ENCODE results near the gene CADM1.
A peak's percentile ranks its signal among the peaks of the same experiment; 100 is the strongest.

Gene CADM1

GRCh38 chr11:115504276-115505158 is at the start of gene CADM1:
Gene CADM1, minus strand, starts transcription at chr11:115504415.
- peaks cover 0 to 22% of the 10 kb centered on the region in 2 donors for H3K27me3 ChIP-seq (ENCODE audit: control insufficient read depth in 1 of 2, insufficient read depth in 2 of 2, low read length in 2 of 2)
- no peaks in the 10 kb centered on the region for H3K36me3 ChIP-seq (ENCODE audit: insufficient read depth, low read length)
- H3K4me3 ChIP-seq (ENCODE audit: low read depth in 1 of 2, low read length in 2 of 2): peak within 1 kb of the TSS; percentile 81 to 83
- H3K9me3 ChIP-seq (ENCODE audit: low read length): no peaks in the 10 kb centered on the region
- H3K27ac ChIP-seq (ENCODE audit: low read depth, low read length): peak within 1 kb of the TSS; percentile 84
- peaks cover 9% of the 10 kb centered on the region for H3K4me1 ChIP-seq (ENCODE audit: insufficient read depth, low read length)
- H3K9ac ChIP-seq (ENCODE audit: low read length): no peak within 1 kb of the TSS

DNA sequence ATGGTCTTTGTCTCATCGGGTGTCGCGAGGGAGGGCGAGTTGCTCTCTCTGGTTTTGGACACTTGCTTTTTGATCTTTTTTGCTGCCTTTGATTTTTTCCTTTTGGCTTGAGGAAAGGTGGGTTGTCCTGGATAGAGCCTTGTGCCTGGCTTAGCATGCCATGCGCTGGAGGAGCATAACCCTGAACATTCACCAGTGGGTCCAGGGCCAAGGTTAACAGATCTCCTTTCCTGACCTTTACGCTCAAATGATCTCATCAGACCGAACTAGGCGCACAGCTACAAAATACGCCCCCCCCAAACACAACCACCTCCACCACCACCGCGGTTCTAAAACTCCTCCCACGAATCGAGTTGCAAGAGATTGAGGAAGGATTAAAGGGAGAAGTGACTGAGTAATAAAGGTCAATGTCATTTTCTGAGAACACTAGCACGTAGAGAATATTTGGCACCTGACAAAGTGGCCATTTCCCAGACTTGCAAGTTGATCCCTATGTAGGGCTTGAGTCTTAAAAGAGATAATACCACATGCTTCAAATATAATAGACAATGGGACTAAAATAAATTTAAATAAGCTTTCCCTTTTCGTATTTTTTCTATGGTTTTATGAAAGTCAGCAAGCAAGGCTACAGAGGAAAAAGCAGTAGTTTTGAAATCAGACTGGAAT is 48.7 kb upstream of the CADM1 start:
- no peaks in the 10 kb centered on the region for H3K9me3 ChIP-seq (ENCODE audit: low read length)
- no peak overlapping the region for H3K4me3 ChIP-seq (ENCODE audit: low read depth in 1 of 2, low read length in 2 of 2)
- H3K9ac ChIP-seq (ENCODE audit: low read length): no peak overlapping the region
- no peaks in the 10 kb centered on the region for H3K27me3 ChIP-seq (ENCODE audit: control insufficient read depth in 1 of 2, insufficient read depth in 2 of 2, low read length in 2 of 2)
- no peaks in the 10 kb centered on the region for H3K36me3 ChIP-seq (ENCODE audit: insufficient read depth, low read length)
- H3K27ac ChIP-seq (ENCODE audit: low read depth, low read length): no peak overlapping the region
- no peaks in the 10 kb centered on the region for H3K4me1 ChIP-seq (ENCODE audit: insufficient read depth, low read length)

GRCh38 chr11:115552151-115552772 is 48.0 kb upstream of the CADM1 start:
- Histone ChIP-seq H3K27me3 (ENCODE audit: control insufficient read depth in 1 of 2, insufficient read depth in 2 of 2, low read length in 2 of 2) (no peaks in the 10 kb centered on the region), H3K9ac (ENCODE audit: low read length) (no peak overlapping the region), H3K4me1 (ENCODE audit: insufficient read depth, low read length) (no peaks in the 10 kb centered on the region), H3K4me3 (ENCODE audit: low read depth in 1 of 2, low read length in 2 of 2) (no peak overlapping the region), H3K9me3 (ENCODE audit: low read length) (no peaks in the 10 kb centered on the region), H3K27ac (ENCODE audit: low read depth, low read length) (no peak overlapping the region), H3K36me3 (ENCODE audit: insufficient read depth, low read length) (no peaks in the 10 kb centered on the region)

DNA sequence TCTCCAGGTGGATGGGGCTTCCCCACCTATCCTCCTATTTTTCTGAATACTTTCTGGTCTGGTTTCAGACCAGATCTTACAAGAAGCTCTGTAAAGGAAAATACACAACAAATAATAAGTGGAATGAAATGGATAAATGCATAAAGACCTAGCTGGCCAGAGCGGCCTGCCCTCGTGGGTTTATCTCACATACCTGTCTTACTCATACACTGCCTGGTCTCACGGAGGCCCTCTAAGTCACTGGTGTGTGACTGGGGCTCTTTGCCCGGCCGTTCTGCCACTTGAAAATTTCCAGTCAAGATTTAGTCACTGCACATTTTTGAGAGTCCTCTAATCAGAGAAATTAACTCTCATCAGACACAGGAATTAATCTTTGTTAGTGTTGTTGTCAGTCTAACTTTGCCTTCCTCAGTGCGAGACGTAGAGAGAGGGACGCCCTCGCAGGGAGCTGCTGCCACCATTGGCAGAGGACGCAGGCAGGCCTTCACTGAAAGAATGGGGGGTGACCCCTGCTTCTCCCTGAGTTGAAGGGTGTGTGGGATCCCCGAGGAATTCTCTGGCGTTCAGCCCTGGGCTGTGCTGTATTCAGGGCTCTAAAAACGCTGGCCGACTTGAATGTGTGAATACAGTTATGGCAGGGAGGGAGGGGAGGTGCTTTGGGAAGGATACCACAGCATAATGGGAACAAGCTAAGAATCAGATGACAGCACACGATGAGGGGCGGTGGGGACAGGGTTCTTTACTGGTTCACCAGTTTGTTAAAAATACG is 46.3 kb upstream of the CADM1 start:
- Histone ChIP-seq H3K4me3 (ENCODE audit: low read depth in 1 of 2, low read length in 2 of 2) (no peak overlapping the region), H3K9ac (ENCODE audit: low read length) (no peak overlapping the region), H3K36me3 (ENCODE audit: insufficient read depth, low read length) (no peaks in the 10 kb centered on the region), H3K27ac (ENCODE audit: low read depth, low read length) (no peak overlapping the region), H3K27me3 (ENCODE audit: control insufficient read depth in 1 of 2, insufficient read depth in 2 of 2, low read length in 2 of 2) (no peaks in the 10 kb centered on the region), H3K4me1 (ENCODE audit: insufficient read depth, low read length) (no peaks in the 10 kb centered on the region), H3K9me3 (ENCODE audit: low read length) (no peaks in the 10 kb centered on the region)

GRCh38 chr11:115548878-115549528 is 44.8 kb upstream of the CADM1 start:
- no peak overlapping the region for H3K27ac ChIP-seq (ENCODE audit: low read depth, low read length)
- no peaks in the 10 kb centered on the region for H3K4me1 ChIP-seq (ENCODE audit: insufficient read depth, low read length)
- H3K4me3 ChIP-seq (ENCODE audit: low read depth in 1 of 2, low read length in 2 of 2): no peak overlapping the region
- no peak overlapping the region for H3K9ac ChIP-seq (ENCODE audit: low read length)
- H3K27me3 ChIP-seq (ENCODE audit: control insufficient read depth in 1 of 2, insufficient read depth in 2 of 2, low read length in 2 of 2): no peaks in the 10 kb centered on the region
- no peaks in the 10 kb centered on the region for H3K9me3 ChIP-seq (ENCODE audit: low read length)
- H3K36me3 ChIP-seq (ENCODE audit: insufficient read depth, low read length): no peaks in the 10 kb centered on the region

DNA sequence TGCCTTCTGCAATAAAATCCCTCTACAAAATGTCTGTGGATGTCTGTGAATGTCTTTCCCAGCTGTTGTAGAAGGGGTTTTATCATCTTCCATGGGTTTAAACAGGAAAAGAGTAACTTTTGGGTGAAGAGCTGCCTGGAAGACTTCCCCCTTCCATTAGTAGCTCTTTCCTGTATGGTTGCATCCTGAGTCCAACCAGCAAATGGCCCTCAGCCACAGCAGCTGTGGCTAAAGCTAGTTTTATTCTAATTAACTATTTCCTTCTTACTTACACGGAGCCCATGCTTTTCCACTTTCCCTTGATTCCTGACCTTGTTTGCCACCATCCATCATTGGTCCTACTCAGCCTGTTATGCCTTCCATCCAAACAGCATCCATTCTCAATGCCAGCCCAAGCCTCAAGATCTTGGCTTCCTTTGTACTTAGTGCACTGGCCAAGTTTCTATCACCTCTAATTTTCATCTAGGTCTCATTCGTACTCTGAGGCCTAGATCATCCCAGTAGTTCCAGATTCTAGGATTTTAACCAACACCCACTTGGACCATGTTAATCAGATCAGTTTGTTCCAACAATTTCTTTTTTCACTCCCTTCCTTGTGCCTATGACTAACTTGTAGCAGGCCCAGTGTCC is 41.5 kb upstream of the CADM1 start:
- no peaks in the 10 kb centered on the region for H3K36me3 ChIP-seq (ENCODE audit: insufficient read depth, low read length)
- H3K4me3 ChIP-seq (ENCODE audit: low read depth in 1 of 2, low read length in 2 of 2): no peak overlapping the region
- H3K27ac ChIP-seq (ENCODE audit: low read depth, low read length): no peak overlapping the region
- no peak overlapping the region for H3K9ac ChIP-seq (ENCODE audit: low read length)
- no peaks in the 10 kb centered on the region for H3K4me1 ChIP-seq (ENCODE audit: insufficient read depth, low read length)
- no peaks in the 10 kb centered on the region for H3K27me3 ChIP-seq (ENCODE audit: control insufficient read depth in 1 of 2, insufficient read depth in 2 of 2, low read length in 2 of 2)
- H3K9me3 ChIP-seq (ENCODE audit: low read length): no peaks in the 10 kb centered on the region

- Histone ChIP-seq H3K4me3 (ENCODE audit: low read depth in 1 of 2, low read length in 2 of 2) (no peak overlapping the region), H3K9ac (ENCODE audit: low read length) (no peak overlapping the region)
Measured at GRCh38 chr11:115544422-115544948, 40.3 kb upstream of the CADM1 start.

GRCh38 chr11:115541518-115541917 is 37.3 kb upstream of the CADM1 start:
- Histone ChIP-seq H3K36me3 (ENCODE audit: insufficient read depth, low read length) (no peaks in the 10 kb centered on the region), H3K27ac (ENCODE audit: low read depth, low read length) (no peak overlapping the region), H3K4me3 (ENCODE audit: low read depth in 1 of 2, low read length in 2 of 2) (no peak overlapping the region), H3K27me3 (ENCODE audit: control insufficient read depth in 1 of 2, insufficient read depth in 2 of 2, low read length in 2 of 2) (no peaks in the 10 kb centered on the region), H3K9ac (ENCODE audit: low read length) (no peak overlapping the region), H3K4me1 (ENCODE audit: insufficient read depth, low read length) (no peaks in the 10 kb centered on the region), H3K9me3 (ENCODE audit: low read length) (no peaks in the 10 kb centered on the region)

More at GRCh38 chr11:115544422-115544948, 40.3 kb upstream of the CADM1 start:
- H3K4me1 ChIP-seq (ENCODE audit: insufficient read depth, low read length): no peaks in the 10 kb centered on the region
- H3K36me3 ChIP-seq (ENCODE audit: insufficient read depth, low read length): no peaks in the 10 kb centered on the region
- no peaks in the 10 kb centered on the region for H3K27me3 ChIP-seq (ENCODE audit: control insufficient read depth in 1 of 2, insufficient read depth in 2 of 2, low read length in 2 of 2)
- H3K9me3 ChIP-seq (ENCODE audit: low read length): no peaks in the 10 kb centered on the region
- no peak overlapping the region for H3K27ac ChIP-seq (ENCODE audit: low read depth, low read length)

DNA sequence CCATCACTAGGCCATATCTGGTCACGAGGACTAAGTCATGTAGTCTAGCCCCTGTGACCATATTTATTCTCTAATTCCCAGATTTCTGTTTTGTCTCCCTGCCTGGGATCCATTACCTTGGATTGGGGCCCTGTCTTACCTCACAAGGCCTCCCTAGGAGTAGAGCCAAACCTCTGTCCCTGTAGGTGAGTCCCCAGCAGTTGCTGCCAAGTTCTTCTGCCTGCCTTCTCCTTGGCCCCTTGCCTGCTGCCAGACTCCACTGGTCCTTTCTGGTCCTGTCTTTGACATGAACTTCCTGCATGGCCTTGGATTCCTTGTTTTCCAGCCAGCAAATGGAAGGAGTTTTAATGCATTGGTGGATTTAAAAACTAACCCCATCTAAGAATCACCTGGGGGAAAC is 35.6 kb upstream of the CADM1 start:
- Histone ChIP-seq H3K27ac (ENCODE audit: low read depth, low read length) (no peak overlapping the region), H3K4me3 (ENCODE audit: low read depth in 1 of 2, low read length in 2 of 2) (no peak overlapping the region), H3K27me3 (ENCODE audit: control insufficient read depth in 1 of 2, insufficient read depth in 2 of 2, low read length in 2 of 2) (no peaks in the 10 kb centered on the region), H3K4me1 (ENCODE audit: insufficient read depth, low read length) (no peaks in the 10 kb centered on the region), H3K9ac (ENCODE audit: low read length) (no peak overlapping the region), H3K9me3 (ENCODE audit: low read length) (no peaks in the 10 kb centered on the region), H3K36me3 (ENCODE audit: insufficient read depth, low read length) (no peaks in the 10 kb centered on the region)

DNA sequence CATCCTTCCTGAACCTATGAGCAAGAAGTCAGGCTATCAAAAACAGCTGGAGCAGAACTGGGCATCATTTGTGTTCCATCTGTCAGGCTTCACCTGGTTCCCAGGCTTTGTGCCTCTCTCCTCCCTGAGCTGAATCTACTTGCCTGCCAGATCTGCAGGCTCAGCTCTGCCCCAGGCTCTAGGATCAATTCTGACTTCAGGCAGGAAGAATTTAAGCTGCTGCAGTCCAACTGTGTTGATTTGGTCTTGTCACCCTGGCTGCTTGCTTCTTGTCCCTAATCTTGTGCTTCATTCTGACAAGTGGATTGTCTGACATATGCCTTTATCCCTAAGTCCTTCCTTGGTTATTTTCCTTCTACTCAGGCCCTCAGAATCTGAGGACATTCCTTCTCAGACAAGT is 31.6 kb upstream of the CADM1 start:
- H3K27ac ChIP-seq (ENCODE audit: low read depth, low read length): no peak overlapping the region
- H3K36me3 ChIP-seq (ENCODE audit: insufficient read depth, low read length): no peaks in the 10 kb centered on the region
- no peaks in the 10 kb centered on the region for H3K27me3 ChIP-seq (ENCODE audit: control insufficient read depth in 1 of 2, insufficient read depth in 2 of 2, low read length in 2 of 2)
- H3K9ac ChIP-seq (ENCODE audit: low read length): no peak overlapping the region
- H3K4me3 ChIP-seq (ENCODE audit: low read depth in 1 of 2, low read length in 2 of 2): no peak overlapping the region
- no peaks in the 10 kb centered on the region for H3K4me1 ChIP-seq (ENCODE audit: insufficient read depth, low read length)
- no peaks in the 10 kb centered on the region for H3K9me3 ChIP-seq (ENCODE audit: low read length)
